MM.1S (cell line): ENCODE results near the gene NOA1.

Source experiments
- CTCF ChIP-seq: fragments of 300-600 bp; sonication (generic); IDR thresholded peaks from 2 replicates; pipeline ENCODE4 v1.5.1; 2016; ENCODE audit warnings: antibody characterized with exemption, low read length, mixed read lengths
- EZH2 ChIP-seq: fragments of 300-600 bp; sonication (generic); optimal IDR thresholded peaks from 2 replicates; pipeline ENCODE3; 2017; ENCODE audit warnings: low read depth, mild to moderate bottlenecking, antibody characterized with exemption, low read length, mixed read lengths
- EZH2phosphoT487 ChIP-seq: fragments of 300-600 bp; sonication (generic); IDR thresholded peaks from 2 replicates; pipeline ENCODE4 v1.6.1; 2018; ENCODE audit warnings: antibody characterized with exemption, low read length

- TF ChIP-seq CTCF, result no peak
- TF ChIP-seq EZH2, result no peak
- TF ChIP-seq EZH2phosphoT487, result no peak
Observed at GRCh38 chr4:56961107-56961500, 16.3 kb downstream of the NOA1 start.
